ENCODE measurements around the gene EVPLL.
"Not testable (repeated sequence)": the region's sequence is repeated elsewhere in the genome, so short reads cannot be mapped to it uniquely, and the experiment has no call there.

Gene EVPLL

GRCh38 chr17:18387583-18387982, 10.0 kb downstream of the EVPLL start:
- H3K9ac ChIP-seq (ENCODE audit: low read length); H3K4me2 ChIP-seq (ENCODE audit: low read length); H2AFZ ChIP-seq (ENCODE audit: low read depth, low read length); H3K9me3 ChIP-seq (ENCODE audit: insufficient read depth, low read length); H4K20me1 ChIP-seq (ENCODE audit: insufficient read depth, low read length); H3K4me1 ChIP-seq (ENCODE audit: low read length); H3K4me3 ChIP-seq (ENCODE audit: low read length); H3K27ac ChIP-seq (ENCODE audit: low read length); H3K79me2 ChIP-seq (ENCODE audit: low read length); H3K36me3 ChIP-seq (replicated peaks; ENCODE audit: low read depth, low read length); H3K27me3 ChIP-seq (ENCODE audit: low read depth, low read length): not testable (repeated sequence)

- H3K79me2 ChIP-seq (ENCODE audit: low read length); H4K20me1 ChIP-seq (ENCODE audit: insufficient read depth, low read length); H3K4me2 ChIP-seq (ENCODE audit: low read length); H3K9me3 ChIP-seq (ENCODE audit: insufficient read depth, low read length); H3K36me3 ChIP-seq (replicated peaks; ENCODE audit: low read depth, low read length); H3K4me3 ChIP-seq (ENCODE audit: low read length); H3K9ac ChIP-seq (ENCODE audit: low read length); H3K27ac ChIP-seq (ENCODE audit: low read length); H3K4me1 ChIP-seq (ENCODE audit: low read length); H3K27me3 ChIP-seq (ENCODE audit: low read depth, low read length); H2AFZ ChIP-seq (ENCODE audit: low read depth, low read length): not testable (repeated sequence)
These were observed 10.7 kb downstream of the EVPLL start for GRCh38 chr17:18388266-18388665.

GRCh38 chr17:18388728-18389127, 11.2 kb downstream of the EVPLL start:
- H3K4me1 ChIP-seq (ENCODE audit: low read length); H4K20me1 ChIP-seq (ENCODE audit: insufficient read depth, low read length); H2AFZ ChIP-seq (ENCODE audit: low read depth, low read length); H3K4me3 ChIP-seq (ENCODE audit: low read length); H3K9ac ChIP-seq (ENCODE audit: low read length); H3K27ac ChIP-seq (ENCODE audit: low read length); H3K9me3 ChIP-seq (ENCODE audit: insufficient read depth, low read length); H3K4me2 ChIP-seq (ENCODE audit: low read length); H3K27me3 ChIP-seq (ENCODE audit: low read depth, low read length); H3K79me2 ChIP-seq (ENCODE audit: low read length); H3K36me3 ChIP-seq (replicated peaks; ENCODE audit: low read depth, low read length): not testable (repeated sequence)

GRCh38 chr17:18401872-18402590, 24.5 kb downstream of the EVPLL start:
- H4K20me1 ChIP-seq (ENCODE audit: insufficient read depth, low read length); H3K4me2 ChIP-seq (ENCODE audit: low read length); H3K27ac ChIP-seq (ENCODE audit: low read length); H3K27me3 ChIP-seq (ENCODE audit: low read depth, low read length); H3K79me2 ChIP-seq (ENCODE audit: low read length); H3K9ac ChIP-seq (ENCODE audit: low read length); H3K36me3 ChIP-seq (replicated peaks; ENCODE audit: low read depth, low read length); H2AFZ ChIP-seq (ENCODE audit: low read depth, low read length); H3K9me3 ChIP-seq (ENCODE audit: insufficient read depth, low read length); H3K4me3 ChIP-seq (ENCODE audit: low read length); H3K4me1 ChIP-seq (ENCODE audit: low read length): not testable (repeated sequence)

- H3K4me2 ChIP-seq (ENCODE audit: low read length); H3K27ac ChIP-seq (ENCODE audit: low read length); H3K9ac ChIP-seq (ENCODE audit: low read length); H3K4me1 ChIP-seq (ENCODE audit: low read length); H3K27me3 ChIP-seq (ENCODE audit: low read depth, low read length); H4K20me1 ChIP-seq (ENCODE audit: insufficient read depth, low read length); H3K79me2 ChIP-seq (ENCODE audit: low read length); H2AFZ ChIP-seq (ENCODE audit: low read depth, low read length); H3K36me3 ChIP-seq (replicated peaks; ENCODE audit: low read depth, low read length); H3K9me3 ChIP-seq (ENCODE audit: insufficient read depth, low read length); H3K4me3 ChIP-seq (ENCODE audit: low read length): not testable (repeated sequence)
These were observed 25.6 kb downstream of the EVPLL start for GRCh38 chr17:18403166-18403565.

- not testable (repeated sequence) for H3K9me3 ChIP-seq (ENCODE audit: insufficient read depth, low read length); H4K20me1 ChIP-seq (ENCODE audit: insufficient read depth, low read length); H3K4me1 ChIP-seq (ENCODE audit: low read length); H3K79me2 ChIP-seq (ENCODE audit: low read length); H3K27ac ChIP-seq (ENCODE audit: low read length); H3K36me3 ChIP-seq (replicated peaks; ENCODE audit: low read depth, low read length); H3K9ac ChIP-seq (ENCODE audit: low read length); H2AFZ ChIP-seq (ENCODE audit: low read depth, low read length); H3K27me3 ChIP-seq (ENCODE audit: low read depth, low read length); H3K4me3 ChIP-seq (ENCODE audit: low read length); H3K4me2 ChIP-seq (ENCODE audit: low read length)
These were observed 26.0 kb downstream of the EVPLL start for GRCh38 chr17:18403604-18404003.

- H3K79me2 ChIP-seq (ENCODE audit: low read length); H2AFZ ChIP-seq (ENCODE audit: low read depth, low read length); H3K36me3 ChIP-seq (replicated peaks; ENCODE audit: low read depth, low read length); H3K27me3 ChIP-seq (ENCODE audit: low read depth, low read length); H3K9me3 ChIP-seq (ENCODE audit: insufficient read depth, low read length); H3K4me1 ChIP-seq (ENCODE audit: low read length); H3K27ac ChIP-seq (ENCODE audit: low read length); H3K9ac ChIP-seq (ENCODE audit: low read length); H3K4me2 ChIP-seq (ENCODE audit: low read length); H4K20me1 ChIP-seq (ENCODE audit: insufficient read depth, low read length); H3K4me3 ChIP-seq (ENCODE audit: low read length): not testable (repeated sequence)
These were observed 31.3 kb downstream of the EVPLL start for GRCh38 chr17:18408906-18409305.

GRCh38 chr17:18409321-18409720, 31.7 kb downstream of the EVPLL start:
- H3K4me3 ChIP-seq (ENCODE audit: low read length); H2AFZ ChIP-seq (ENCODE audit: low read depth, low read length); H3K4me1 ChIP-seq (ENCODE audit: low read length); H3K79me2 ChIP-seq (ENCODE audit: low read length); H3K27me3 ChIP-seq (ENCODE audit: low read depth, low read length); H3K4me2 ChIP-seq (ENCODE audit: low read length); H3K36me3 ChIP-seq (replicated peaks; ENCODE audit: low read depth, low read length); H3K27ac ChIP-seq (ENCODE audit: low read length); H4K20me1 ChIP-seq (ENCODE audit: insufficient read depth, low read length); H3K9me3 ChIP-seq (ENCODE audit: insufficient read depth, low read length); H3K9ac ChIP-seq (ENCODE audit: low read length): not testable (repeated sequence)

GRCh38 chr17:18410736-18411135, 33.2 kb downstream of the EVPLL start:
- H3K79me2 ChIP-seq (ENCODE audit: low read length); H3K36me3 ChIP-seq (replicated peaks; ENCODE audit: low read depth, low read length); H2AFZ ChIP-seq (ENCODE audit: low read depth, low read length); H3K4me1 ChIP-seq (ENCODE audit: low read length); H3K27ac ChIP-seq (ENCODE audit: low read length); H3K27me3 ChIP-seq (ENCODE audit: low read depth, low read length); H4K20me1 ChIP-seq (ENCODE audit: insufficient read depth, low read length); H3K9ac ChIP-seq (ENCODE audit: low read length); H3K4me2 ChIP-seq (ENCODE audit: low read length); H3K9me3 ChIP-seq (ENCODE audit: insufficient read depth, low read length): not testable (repeated sequence)
- peak overlapping the region; percentile 61; the same call in 1 of the 2 replicates for H3K4me3 ChIP-seq (ENCODE audit: low read length)

- peak overlapping the region; percentile 61 for H3K4me3 ChIP-seq (ENCODE audit: low read length)
- H3K9me3 ChIP-seq (ENCODE audit: insufficient read depth, low read length); H3K4me1 ChIP-seq (ENCODE audit: low read length); H2AFZ ChIP-seq (ENCODE audit: low read depth, low read length); H3K36me3 ChIP-seq (replicated peaks; ENCODE audit: low read depth, low read length); H3K27ac ChIP-seq (ENCODE audit: low read length); H3K79me2 ChIP-seq (ENCODE audit: low read length); H3K4me2 ChIP-seq (ENCODE audit: low read length); H4K20me1 ChIP-seq (ENCODE audit: insufficient read depth, low read length); H3K27me3 ChIP-seq (ENCODE audit: low read depth, low read length): not testable (repeated sequence)
- peak overlapping the region; percentile 32; the same call in 1 of the 2 replicates for H3K9ac ChIP-seq (ENCODE audit: low read length)
These were observed 33.8 kb downstream of the EVPLL start for GRCh38 chr17:18411377-18411864.

Measured in OCI-LY3 (cell line).